Esophagus muscularis mucosa (tissue), 4 donors: ENCODE results near the gene HIRIP3. TPM values are rescaled to one million over a fixed set of nuclear protein-coding genes. Genes with fewer than 3 reads are reported as not detected.

Source experiments
- DNase-seq: peaks from one replicate; pipeline ENCODE4 v3.0.0-alpha.2; 2017; ENCODE audit errors: extremely low spot score
- H3K27ac ChIP-seq, 4 donors: fragments of 200-600 bp; sonication (generic); replicated peaks in 1 of 4; 1 replicate in 3 of 4; 2 replicates in 1 of 4; pipeline ENCODE4 v1.5.1; 2016 to 2019; ENCODE audit warnings: mild to moderate bottlenecking in 1 of 4
- H3K27me3 ChIP-seq, 4 donors: fragments of 200-600 bp; sonication (generic); one replicate each; pipeline versions ENCODE4 v1.5.1 to v1.6.0; 2016 to 2019
- H3K36me3 ChIP-seq, 4 donors: fragments of 200-600 bp; sonication (generic); one replicate each; pipeline ENCODE4 v1.5.1; 2016 to 2019
- H3K4me1 ChIP-seq, 4 donors: fragments of 200-600 bp; sonication (generic); one replicate each; pipeline ENCODE4 v1.5.1; 2016 to 2019
- H3K4me3 ChIP-seq, 4 donors: fragments of 200-600 bp; sonication (generic); 1 replicate in 2 of 4; 2 replicates in 2 of 4; pipeline ENCODE4 v1.5.1; 2016 to 2019; ENCODE audit warnings: mild to moderate bottlenecking in 4 of 4, moderate library complexity in 1 of 4
- H3K9me3 ChIP-seq, 4 donors: fragments of 200-600 bp; sonication (generic); 1 replicate in 3 of 4; 2 replicates in 1 of 4; pipeline ENCODE4 v1.5.1; 2016 to 2019
- EP300 ChIP-seq: sonication (generic); formaldehyde crosslinking; IDR thresholded peaks from one replicate; pipeline ENCODE4 v1.6.1; 2017; ENCODE audit warnings: antibody characterized with exemption
- POLR2A ChIP-seq: fragments of 450-650 bp; IDR thresholded peaks from one replicate; pipeline ENCODE4 v1.6.1; 2017; ENCODE audit warnings: antibody characterized with exemption, moderate library complexity, mild to moderate bottlenecking, low read depth
- POLR2AphosphoS5 ChIP-seq, 2 donors: sonication (generic); formaldehyde crosslinking; IDR thresholded peaks; one replicate each; pipeline ENCODE4 v1.6.1; 2017; ENCODE audit warnings: antibody characterized with exemption in 2 of 2
- WGBS: methylation state at CpG from one replicate; pipeline ENCODE4 v1.1.5; 2018; 5-methylcytosine and 5-hydroxymethylcytosine counted together
- intact Hi-C: fragments of 100-400 bp; cut with DNase I; formaldehyde crosslinking; loops from one replicate; pipeline ENCODE4 v1.15.1; 2023
- total RNA-seq, 4 donors: library from RNA; depleted of rRNA; stranded (reverse); fragments of >200 nt; gene quantifications; one replicate each; pipeline versions ENCODE4 v1.1.0 to v1.2.1, GENCODE V29; 2016
- TF ChIP-seq, protein P1 (sequence below), 3 experiments: fragments of 200-600 bp in 2 of 3; fragments of 450-650 bp in 1 of 3; sonication (generic) in 2 of 3; IDR thresholded peaks; one replicate each; pipeline ENCODE4 v1.5.1; 2017 to 2019; ENCODE audit warnings: antibody characterized with exemption in 3 of 3, mild to moderate bottlenecking in 2 of 3, moderate library complexity in 1 of 3

Gene HIRIP3
- total RNA-seq, 4 donors from 2014 or later = 20.8 to 39.4 (median 22.1) TPM

DNA sequence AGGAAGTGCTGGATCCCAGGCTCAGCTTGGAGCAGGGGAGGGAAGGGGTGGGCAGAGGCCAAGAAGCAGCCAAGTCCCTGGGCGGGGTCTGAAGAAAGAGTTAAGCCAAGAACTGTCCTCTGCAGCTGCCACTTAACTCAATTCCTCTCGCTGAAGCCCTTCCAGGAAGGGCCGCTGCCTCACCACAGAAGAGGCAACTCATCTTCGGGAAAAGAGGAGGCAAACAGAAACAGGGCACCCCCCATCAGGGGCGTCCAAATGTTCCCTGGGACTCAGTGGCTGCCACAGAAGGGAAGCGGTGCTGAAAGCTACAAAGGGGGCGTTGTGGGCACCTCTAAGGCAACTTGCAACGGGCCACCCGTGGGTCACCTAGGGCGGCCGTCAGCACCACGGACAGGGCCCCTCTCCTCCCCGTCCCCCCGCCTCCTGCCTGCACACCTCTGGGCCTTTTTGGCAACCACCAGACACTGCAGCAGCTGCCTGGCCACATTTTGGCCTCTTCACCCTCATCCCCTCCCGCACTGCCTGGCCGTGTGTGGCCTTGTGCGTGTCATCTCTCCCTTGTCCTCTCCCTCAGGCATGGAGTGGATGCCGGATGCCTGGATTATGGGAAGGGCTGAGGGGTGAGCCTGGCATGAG, 33.1 kb upstream of the HIRIP3 start:
- peaks cover 9 to 19% (median 13%) of the 10 kb centered on the region in 4 donors for H3K4me1 ChIP-seq
- intact Hi-C loops = no loop called here
- no peak overlapping the region for H3K4me3 ChIP-seq
- H3K27me3 ChIP-seq = peaks cover 0 to 87% (median 37%) of the 10 kb centered on the region in 4 donors
- 27% methylated on average over 16 of the region's 18 CpGs for WGBS
- H3K36me3 ChIP-seq = no peaks in the 10 kb centered on the region
- H3K9me3 ChIP-seq = no peaks in the 10 kb centered on the region
- H3K27ac ChIP-seq = no peak overlapping the region
- TF ChIP-seq POLR2AphosphoS5 (IDR thresholded peaks at IDR 0.05) = no peak
- TF ChIP-seq, protein P1, sequence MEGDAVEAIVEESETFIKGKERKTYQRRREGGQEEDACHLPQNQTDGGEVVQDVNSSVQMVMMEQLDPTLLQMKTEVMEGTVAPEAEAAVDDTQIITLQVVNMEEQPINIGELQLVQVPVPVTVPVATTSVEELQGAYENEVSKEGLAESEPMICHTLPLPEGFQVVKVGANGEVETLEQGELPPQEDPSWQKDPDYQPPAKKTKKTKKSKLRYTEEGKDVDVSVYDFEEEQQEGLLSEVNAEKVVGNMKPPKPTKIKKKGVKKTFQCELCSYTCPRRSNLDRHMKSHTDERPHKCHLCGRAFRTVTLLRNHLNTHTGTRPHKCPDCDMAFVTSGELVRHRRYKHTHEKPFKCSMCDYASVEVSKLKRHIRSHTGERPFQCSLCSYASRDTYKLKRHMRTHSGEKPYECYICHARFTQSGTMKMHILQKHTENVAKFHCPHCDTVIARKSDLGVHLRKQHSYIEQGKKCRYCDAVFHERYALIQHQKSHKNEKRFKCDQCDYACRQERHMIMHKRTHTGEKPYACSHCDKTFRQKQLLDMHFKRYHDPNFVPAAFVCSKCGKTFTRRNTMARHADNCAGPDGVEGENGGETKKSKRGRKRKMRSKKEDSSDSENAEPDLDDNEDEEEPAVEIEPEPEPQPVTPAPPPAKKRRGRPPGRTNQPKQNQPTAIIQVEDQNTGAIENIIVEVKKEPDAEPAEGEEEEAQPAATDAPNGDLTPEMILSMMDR (IDR thresholded peaks at IDR 0.05) = no peak
- TF ChIP-seq POLR2A = no peak
- no peak for DNase-seq

GRCh38 chr16:30027588-30028437, 32.4 kb upstream of the HIRIP3 start:
- H3K36me3 ChIP-seq = no peaks in the 10 kb centered on the region
- no peak for DNase-seq
- no peak for TF ChIP-seq POLR2AphosphoS5 (IDR thresholded peaks at IDR 0.05)
- TF ChIP-seq POLR2A = no peak
- TF ChIP-seq, protein P1 (IDR thresholded peaks at IDR 0.05) = no peak
- TF ChIP-seq EP300 = no peak
- H3K4me3 ChIP-seq = no peak overlapping the region
- no peak overlapping the region for H3K27ac ChIP-seq
- 35% methylated on average over 13 of the region's 13 CpGs for WGBS
- H3K27me3 ChIP-seq = peaks cover 0 to 80% (median 33%) of the 10 kb centered on the region in 4 donors
- intact Hi-C loops = no loop called here
- peaks cover 9 to 19% (median 13%) of the 10 kb centered on the region in 4 donors for H3K4me1 ChIP-seq
- H3K9me3 ChIP-seq = no peaks in the 10 kb centered on the region

GRCh38 chr16:30026449-30026848, 31.0 kb upstream of the HIRIP3 start:
- intact Hi-C loops = no loop called here
- TF ChIP-seq POLR2A (no peak), POLR2AphosphoS5 (IDR thresholded peaks at IDR 0.05) (no peak), EP300 (no peak)
- TF ChIP-seq, protein P1 (IDR thresholded peaks at IDR 0.05) = no peak
- DNase-seq = no peak
- peaks cover 0 to 66% (median 24%) of the 10 kb centered on the region in 4 donors for H3K27me3 ChIP-seq
- no peaks in the 10 kb centered on the region for H3K36me3 ChIP-seq
- no peaks in the 10 kb centered on the region for H3K9me3 ChIP-seq
- WGBS = 84% methylated on average over 16 of the region's 18 CpGs
- H3K4me1 ChIP-seq = peaks cover 10 to 18% (median 16%) of the 10 kb centered on the region in 4 donors
- H3K4me3 ChIP-seq = no peak overlapping the region
- H3K27ac ChIP-seq = no peak overlapping the region

GRCh38 chr16:30025574-30025973, 30.2 kb upstream of the HIRIP3 start:
- no peak for DNase-seq
- TF ChIP-seq, protein P1 (IDR thresholded peaks at IDR 0.05) = no peak
- TF ChIP-seq POLR2A (no peak), POLR2AphosphoS5 (IDR thresholded peaks at IDR 0.05) (no peak), EP300 (no peak)
- no peaks in the 10 kb centered on the region for H3K36me3 ChIP-seq
- intact Hi-C loops = no loop called here
- H3K4me1 ChIP-seq = peaks cover 6 to 18% (median 15%) of the 10 kb centered on the region in 4 donors
- no peak overlapping the region for H3K4me3 ChIP-seq
- H3K9me3 ChIP-seq = no peaks in the 10 kb centered on the region
- WGBS = no CpG with 5 or more reads among the region's 7 CpGs
- no peak overlapping the region for H3K27ac ChIP-seq
- H3K27me3 ChIP-seq = peaks cover 0 to 58% (median 16%) of the 10 kb centered on the region in 4 donors
